WTC11 (cell line): ENCODE data around the gene GLUL. TPM values are rescaled to one million over a fixed set of nuclear protein-coding genes. Genes with fewer than 3 reads are reported as not detected.

Experiments
- ATF2 ChIP-seq: sonication (generic); formaldehyde crosslinking; IDR thresholded peaks from 2 replicates; pipeline ENCODE4 v1.8.1; 2022; ENCODE audit warnings: low read depth, missing genetic modification reagents, borderline replicate concordance
- E2F1 ChIP-seq: sonication (generic); formaldehyde crosslinking; IDR thresholded peaks from 2 replicates; pipeline ENCODE4 v1.8.0; 2022; ENCODE audit warnings: mild to moderate bottlenecking, missing genetic modification reagents
- E2F5 ChIP-seq: sonication (generic); formaldehyde crosslinking; IDR thresholded peaks from 2 replicates; pipeline ENCODE4 v1.8.1; 2022; ENCODE audit warnings: mild to moderate bottlenecking, moderate library complexity, missing genetic modification reagents
- ESRRA ChIP-seq: sonication (generic); formaldehyde crosslinking; IDR thresholded peaks from 2 replicates; pipeline ENCODE4 v1.8.1; 2022; ENCODE audit warnings: mild to moderate bottlenecking, missing genetic modification reagents, borderline replicate concordance
- ETV6 ChIP-seq: sonication (generic); formaldehyde crosslinking; IDR thresholded peaks from 2 replicates; pipeline ENCODE4 v1.8.1; 2022; ENCODE audit warnings: mild to moderate bottlenecking, missing genetic modification reagents
- GTF2I ChIP-seq: fragments of 250-450 bp; sonication (Bioruptor Pico); conservative IDR thresholded peaks from 2 replicates; pipeline ENCODE4 v1.4.0; 2021; ENCODE audit warnings: mild to moderate bottlenecking
- HMGA2 ChIP-seq: fragments of 250-450 bp; sonication (Bioruptor Pico); IDR thresholded peaks from 2 replicates; pipeline ENCODE4 v1.4.0; 2021; ENCODE audit warnings: mild to moderate bottlenecking, moderate library complexity
- OVOL2 ChIP-seq: fragments of 250-450 bp; sonication (Bioruptor Pico); IDR thresholded peaks from 2 replicates; pipeline ENCODE4 v1.9.0; 2021; ENCODE audit warnings: mild to moderate bottlenecking, borderline replicate concordance
- SP1 ChIP-seq: sonication (generic); formaldehyde crosslinking; conservative IDR thresholded peaks from 2 replicates; pipeline ENCODE4 v1.8.1; 2022; ENCODE audit warnings: missing genetic modification reagents
- USF1 ChIP-seq: sonication (generic); formaldehyde crosslinking; IDR thresholded peaks from 2 replicates; pipeline ENCODE4 v1.8.0; 2022; ENCODE audit warnings: mild to moderate bottlenecking, missing genetic modification reagents
- ZNF121 ChIP-seq: sonication (generic); formaldehyde crosslinking; IDR thresholded peaks from 2 replicates; pipeline ENCODE4 v1.8.0; 2023; ENCODE audit warnings: missing genetic modification reagents
- ZNF138 ChIP-seq: sonication (generic); formaldehyde crosslinking; conservative IDR thresholded peaks from 2 replicates; pipeline ENCODE4 v1.8.1; 2022; ENCODE audit warnings: mild to moderate bottlenecking, moderate library complexity, missing genetic modification reagents
- ZNF263 ChIP-seq: sonication (generic); formaldehyde crosslinking; IDR thresholded peaks from 2 replicates; pipeline ENCODE4 v1.8.1; 2022; ENCODE audit warnings: low read depth, mild to moderate bottlenecking, moderate library complexity, missing genetic modification reagents
- ZNF281 ChIP-seq: sonication (generic); formaldehyde crosslinking; IDR thresholded peaks from 2 replicates; pipeline ENCODE4 v1.8.0; 2023; ENCODE audit warnings: mild to moderate bottlenecking, missing genetic modification reagents
- ZNF425 ChIP-seq: fragments of 250-450 bp; sonication (Bioruptor Pico); conservative IDR thresholded peaks from 2 replicates; pipeline ENCODE4 v1.9.0; 2021; ENCODE audit warnings: mild to moderate bottlenecking
- total RNA-seq: library from RNA; stranded (reverse); gene quantifications from 3 replicates; pipeline ENCODE4 v1.2.3, GENCODE V29; 2021

GLUL gene
- total RNA-seq, 1 experiment from 2014 or later = 240 TPM

- no peak for TF ChIP-seq ATF2 (CRISPR knock-in tag)
- TF ChIP-seq E2F5 = no peak
- no peak for TF ChIP-seq ZNF281 (CRISPR knock-in tag)
- TF ChIP-seq HMGA2 (CRISPR knock-in tag) = no peak
- TF ChIP-seq ETV6 = no peak
- no peak for TF ChIP-seq ZNF263 (CRISPR knock-in tag)
- TF ChIP-seq ZNF138 (CRISPR knock-in tag) = no peak
- TF ChIP-seq E2F1 (CRISPR knock-in tag) = no peak
- TF ChIP-seq USF1 (CRISPR knock-in tag) = no peak
- no peak for TF ChIP-seq ZNF121 (CRISPR knock-in tag)
- no peak for TF ChIP-seq SP1 (CRISPR knock-in tag)
- no peak for TF ChIP-seq GTF2I (CRISPR knock-in tag)
- TF ChIP-seq OVOL2 (CRISPR knock-in tag) = no peak
- no peak for TF ChIP-seq ESRRA (CRISPR knock-in tag)
- no peak for TF ChIP-seq ZNF425 (CRISPR knock-in tag)
Measured at GRCh38 chr1:182394055-182394775, 2.6 kb upstream of the GLUL start (continued).
